ENCODE data around the gene MYO1E.

DNA sequence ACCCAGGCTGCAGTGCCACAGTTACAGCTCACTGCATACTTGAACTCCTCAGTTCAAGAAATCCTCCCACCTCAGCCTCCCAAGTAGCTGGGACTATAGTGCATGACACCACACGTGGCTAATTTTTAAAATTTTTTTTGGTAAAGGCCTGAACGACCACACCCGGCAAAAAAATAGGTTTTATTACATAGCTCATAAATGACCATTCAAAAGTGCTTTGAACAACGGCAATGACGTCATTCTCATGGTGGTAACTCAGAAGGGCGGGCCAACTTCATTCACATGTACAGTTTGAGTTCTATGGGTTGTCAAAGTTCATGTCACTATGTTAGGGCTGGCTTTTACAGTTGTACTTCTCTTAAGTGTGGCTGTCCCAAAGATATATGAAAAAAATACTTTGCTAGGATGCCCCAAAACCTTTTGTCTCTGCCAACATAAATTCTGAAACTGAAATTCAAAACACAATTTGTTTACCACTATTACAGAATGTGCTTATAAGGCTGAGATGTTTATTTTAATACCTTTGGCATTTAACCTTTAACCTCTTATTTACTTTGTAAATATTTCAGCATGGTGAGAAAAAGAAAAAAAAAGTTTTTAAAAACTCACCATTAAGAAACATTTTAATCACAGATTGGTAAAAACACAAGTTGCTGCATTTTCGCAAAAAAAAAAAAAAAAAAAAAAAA is 6.2 kb downstream of the MYO1E start:
- TF ChIP-seq, protein P1, sequence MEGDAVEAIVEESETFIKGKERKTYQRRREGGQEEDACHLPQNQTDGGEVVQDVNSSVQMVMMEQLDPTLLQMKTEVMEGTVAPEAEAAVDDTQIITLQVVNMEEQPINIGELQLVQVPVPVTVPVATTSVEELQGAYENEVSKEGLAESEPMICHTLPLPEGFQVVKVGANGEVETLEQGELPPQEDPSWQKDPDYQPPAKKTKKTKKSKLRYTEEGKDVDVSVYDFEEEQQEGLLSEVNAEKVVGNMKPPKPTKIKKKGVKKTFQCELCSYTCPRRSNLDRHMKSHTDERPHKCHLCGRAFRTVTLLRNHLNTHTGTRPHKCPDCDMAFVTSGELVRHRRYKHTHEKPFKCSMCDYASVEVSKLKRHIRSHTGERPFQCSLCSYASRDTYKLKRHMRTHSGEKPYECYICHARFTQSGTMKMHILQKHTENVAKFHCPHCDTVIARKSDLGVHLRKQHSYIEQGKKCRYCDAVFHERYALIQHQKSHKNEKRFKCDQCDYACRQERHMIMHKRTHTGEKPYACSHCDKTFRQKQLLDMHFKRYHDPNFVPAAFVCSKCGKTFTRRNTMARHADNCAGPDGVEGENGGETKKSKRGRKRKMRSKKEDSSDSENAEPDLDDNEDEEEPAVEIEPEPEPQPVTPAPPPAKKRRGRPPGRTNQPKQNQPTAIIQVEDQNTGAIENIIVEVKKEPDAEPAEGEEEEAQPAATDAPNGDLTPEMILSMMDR (IDR thresholded peaks at IDR 0.05): no peak
- no peak for TF ChIP-seq POLR2A (IDR thresholded peaks at IDR 0.05)

Data from uterus (tissue), 2 donors.